Astrocyte (in vitro differentiated cells and primary cell): ENCODE measurements around the gene ABTB2. TPM values are rescaled to one million over a fixed set of nuclear protein-coding genes. Genes with fewer than 3 reads are reported as not detected.

ENCODE experiments used
- DNase-seq: peaks from one replicate; pipeline ENCODE4 v3.0.0-alpha.2; 2010; ENCODE audit warnings: low read depth
- FAIRE-seq: peaks from 2 replicates; lab custom pipeline; 2011; peaks lifted over from hg19 to GRCh38; lab: Jason Lieb, UNC
- H2AFZ ChIP-seq: 2 replicates; pipeline ENCODE4 v1.6.0; 2012; ENCODE audit warnings: low read depth, low read length, inconsistent platforms
- H3K27ac ChIP-seq: 2 replicates; pipeline ENCODE4 v1.5.1; 2011; ENCODE audit warnings: low read depth, low read length, inconsistent platforms
- H3K27me3 ChIP-seq: 2 replicates; pipeline ENCODE4 v1.6.0; 2011; ENCODE audit warnings: low read length, inconsistent platforms; ENCODE audit not compliant: insufficient read depth
- H3K36me3 ChIP-seq: 2 replicates; pipeline ENCODE4 v1.5.1; 2011; ENCODE audit warnings: low read length, inconsistent platforms; ENCODE audit not compliant: insufficient read depth
- H3K4me1 ChIP-seq: 2 replicates; pipeline ENCODE4 v1.5.1; 2011; ENCODE audit warnings: low read length, inconsistent platforms; ENCODE audit not compliant: insufficient read depth
- H3K4me2 ChIP-seq: 2 replicates; pipeline ENCODE4 v1.6.0; 2012; ENCODE audit warnings: low read length, inconsistent platforms
- H3K4me3 ChIP-seq: 2 replicates; pipeline ENCODE4 v1.5.1; 2011; ENCODE audit warnings: low read depth, mild to moderate bottlenecking, low read length, inconsistent platforms; ENCODE audit not compliant: insufficient read depth
- H3K79me2 ChIP-seq: 2 replicates; pipeline ENCODE4 v1.6.0; 2012; ENCODE audit warnings: mild to moderate bottlenecking, low read length, inconsistent platforms; ENCODE audit not compliant: insufficient read depth
- H3K9ac ChIP-seq: 2 replicates; pipeline ENCODE4 v1.6.0; 2012; ENCODE audit warnings: mild to moderate bottlenecking, low read length, inconsistent platforms
- H3K9me3 ChIP-seq: 2 replicates; pipeline ENCODE4 v1.5.1; 2012; ENCODE audit warnings: low read depth, mild to moderate bottlenecking, low read length, inconsistent platforms; ENCODE audit not compliant: insufficient read depth
- H4K20me1 ChIP-seq: 2 replicates; pipeline ENCODE4 v1.6.0; 2012; ENCODE audit warnings: low read length, inconsistent platforms; ENCODE audit not compliant: insufficient read depth
- H3K27ac Mint-ChIP-seq: one replicate; pipeline ENCODE4 v1.8.0; 2021; ENCODE audit warnings: mild to moderate bottlenecking, mixed read lengths; ENCODE audit not compliant: unreplicated experiment
- H3K27me3 Mint-ChIP-seq: one replicate; pipeline ENCODE4 v1.8.0; 2021; ENCODE audit warnings: low read depth, mixed read lengths; ENCODE audit not compliant: unreplicated experiment
- H3K36me3 Mint-ChIP-seq: one replicate; pipeline ENCODE4 v1.8.0; 2021; ENCODE audit warnings: low read depth, mixed read lengths; ENCODE audit not compliant: unreplicated experiment
- H3K4me1 Mint-ChIP-seq: one replicate; pipeline ENCODE4 v1.8.0; 2021; ENCODE audit warnings: low read depth, mixed read lengths; ENCODE audit not compliant: unreplicated experiment
- H3K4me3 Mint-ChIP-seq: one replicate; pipeline ENCODE4 v1.8.0; 2021; ENCODE audit warnings: mild to moderate bottlenecking, moderate library complexity, mixed read lengths; ENCODE audit not compliant: unreplicated experiment
- H3K9me3 Mint-ChIP-seq: one replicate; pipeline ENCODE4 v1.8.0; 2021; ENCODE audit warnings: mild to moderate bottlenecking, mixed read lengths; ENCODE audit not compliant: unreplicated experiment
- EZH2 ChIP-seq: IDR thresholded peaks from 2 replicates; pipeline ENCODE4 v1.6.1; 2012; ENCODE audit warnings: mild to moderate bottlenecking, low read length, inconsistent platforms; ENCODE audit not compliant: insufficient read depth
- total RNA-seq: library from RNA; stranded (reverse); gene quantifications from 2 replicates; pipeline ENCODE4 v1.2.1, GENCODE V29; 2021
- TF ChIP-seq, protein P1 (sequence below): IDR thresholded peaks from 2 replicates; pipeline ENCODE4 v1.5.1; 2011; ENCODE audit warnings: low read depth, mild to moderate bottlenecking, inconsistent platforms, low read length, moderate library complexity; ENCODE audit not compliant: insufficient read depth

The ABTB2 gene
- total RNA-seq, 1 donor from 2014 or later, result 14.1 TPM

DNA sequence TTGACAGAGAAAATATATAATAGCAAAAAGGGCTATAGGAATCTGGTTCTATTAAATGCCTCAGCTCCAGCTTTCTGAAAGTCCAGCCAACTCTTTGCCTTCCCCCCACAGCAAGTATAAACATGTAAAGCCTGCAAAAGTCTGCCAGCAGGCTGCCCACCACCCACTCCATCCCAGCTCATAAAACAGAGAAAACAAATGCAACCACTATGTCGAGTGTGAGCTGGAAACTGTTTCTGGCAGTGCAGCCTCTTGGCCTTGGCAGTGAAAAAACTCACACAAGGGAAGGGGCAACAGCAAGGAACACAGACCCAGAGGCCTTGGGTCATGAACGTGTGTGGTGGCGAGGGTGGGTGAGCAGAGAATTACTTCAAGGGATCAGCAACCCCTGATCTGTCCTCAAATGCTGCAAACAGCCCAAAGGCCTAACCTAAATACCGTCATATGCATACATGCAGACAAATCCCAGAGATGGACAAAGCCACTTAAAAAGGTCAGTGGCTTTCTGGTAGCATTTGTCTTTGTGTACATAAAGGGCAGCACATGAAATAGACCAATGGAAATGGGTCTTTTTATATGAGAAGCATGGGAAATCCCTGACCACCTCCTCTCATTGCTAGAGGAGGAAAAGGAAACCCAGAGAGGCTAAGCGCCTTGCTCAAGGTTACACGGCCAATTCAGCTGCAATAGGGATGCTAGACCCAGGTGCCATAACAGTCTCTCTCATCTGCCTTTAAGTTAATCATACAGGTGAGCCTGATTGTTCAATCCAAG is 177.6 kb downstream of the ABTB2 start:
- Histone ChIP-seq H3K36me3 (no peaks in the 10 kb centered on the region), H3K4me3 (no peak overlapping the region), H3K4me1 (no peaks in the 10 kb centered on the region), H3K9me3 (no peaks in the 10 kb centered on the region), H4K20me1 (peaks cover 16% of the 10 kb centered on the region), H3K27ac (no peak overlapping the region), H3K4me2 (no peak overlapping the region), H3K79me2 (no peaks in the 10 kb centered on the region), H3K27me3 (no peaks in the 10 kb centered on the region), H3K9ac (no peak overlapping the region), H2AFZ (no peak overlapping the region)
- Mint-ChIP-seq H3K9me3 (no peaks in the 10 kb centered on the region), H3K4me1 (peaks cover 12% of the 10 kb centered on the region), H3K36me3 (peaks cover 2% of the 10 kb centered on the region), H3K4me3 (no peak overlapping the region), H3K27ac (no peak overlapping the region), H3K27me3 (no peaks in the 10 kb centered on the region)
- DNase-seq (no peak), FAIRE-seq (no peak)
- TF ChIP-seq, protein P1, sequence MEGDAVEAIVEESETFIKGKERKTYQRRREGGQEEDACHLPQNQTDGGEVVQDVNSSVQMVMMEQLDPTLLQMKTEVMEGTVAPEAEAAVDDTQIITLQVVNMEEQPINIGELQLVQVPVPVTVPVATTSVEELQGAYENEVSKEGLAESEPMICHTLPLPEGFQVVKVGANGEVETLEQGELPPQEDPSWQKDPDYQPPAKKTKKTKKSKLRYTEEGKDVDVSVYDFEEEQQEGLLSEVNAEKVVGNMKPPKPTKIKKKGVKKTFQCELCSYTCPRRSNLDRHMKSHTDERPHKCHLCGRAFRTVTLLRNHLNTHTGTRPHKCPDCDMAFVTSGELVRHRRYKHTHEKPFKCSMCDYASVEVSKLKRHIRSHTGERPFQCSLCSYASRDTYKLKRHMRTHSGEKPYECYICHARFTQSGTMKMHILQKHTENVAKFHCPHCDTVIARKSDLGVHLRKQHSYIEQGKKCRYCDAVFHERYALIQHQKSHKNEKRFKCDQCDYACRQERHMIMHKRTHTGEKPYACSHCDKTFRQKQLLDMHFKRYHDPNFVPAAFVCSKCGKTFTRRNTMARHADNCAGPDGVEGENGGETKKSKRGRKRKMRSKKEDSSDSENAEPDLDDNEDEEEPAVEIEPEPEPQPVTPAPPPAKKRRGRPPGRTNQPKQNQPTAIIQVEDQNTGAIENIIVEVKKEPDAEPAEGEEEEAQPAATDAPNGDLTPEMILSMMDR, result no peak
- TF ChIP-seq EZH2, result no peak

DNA sequence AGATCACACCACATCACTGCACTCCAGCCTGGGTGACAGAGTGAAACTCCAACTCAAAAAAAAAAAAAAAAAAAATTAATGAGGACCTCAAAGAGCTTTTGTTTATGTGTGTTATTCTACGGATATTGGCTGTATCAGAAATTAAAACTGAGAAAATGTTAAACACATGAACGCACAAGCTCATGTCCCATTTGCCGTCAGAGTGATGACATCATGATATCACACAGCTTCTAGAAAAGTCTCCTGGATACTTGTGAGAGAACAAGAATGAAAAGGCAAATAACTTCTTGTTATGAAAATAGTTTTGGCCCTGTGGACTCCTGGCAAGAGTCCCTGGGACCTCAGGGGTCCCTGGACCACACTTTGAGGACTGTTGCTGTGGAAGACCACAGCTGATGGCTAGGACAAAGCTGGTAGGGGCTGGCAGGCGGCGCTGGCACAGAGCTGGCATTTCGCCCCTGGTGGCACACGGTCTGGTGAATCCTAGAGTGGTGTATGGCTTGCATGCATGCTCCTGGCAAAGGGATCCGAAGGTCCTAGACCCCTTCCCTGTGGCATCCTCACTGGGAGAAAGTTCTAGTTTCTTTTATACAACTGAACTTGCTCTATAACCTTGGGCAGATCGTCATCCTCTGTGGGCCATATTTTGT is 178.7 kb downstream of the ABTB2 start:
- Mint-ChIP-seq H3K27me3 (no peaks in the 10 kb centered on the region), H3K4me1 (peaks cover 12% of the 10 kb centered on the region), H3K36me3 (peaks cover 2% of the 10 kb centered on the region), H3K27ac (no peak overlapping the region), H3K9me3 (no peaks in the 10 kb centered on the region), H3K4me3 (no peak overlapping the region)
- no peaks in the 10 kb centered on the region for H3K9me3 ChIP-seq
- no peak overlapping the region for H3K4me3 ChIP-seq
- no peak overlapping the region for H3K9ac ChIP-seq
- H2AFZ ChIP-seq, result no peak overlapping the region
- peaks cover 4% of the 10 kb centered on the region for H3K4me1 ChIP-seq
- H3K36me3 ChIP-seq, result no peaks in the 10 kb centered on the region
- peaks cover 22% of the 10 kb centered on the region for H4K20me1 ChIP-seq
- H3K79me2 ChIP-seq, result no peaks in the 10 kb centered on the region
- DNase-seq (no peak), FAIRE-seq (no peak)
- no peak for TF ChIP-seq EZH2
- TF ChIP-seq, protein P1, result no peak
- H3K4me2 ChIP-seq, result no peak overlapping the region
- H3K27ac ChIP-seq, result no peak overlapping the region
- H3K27me3 ChIP-seq, result no peaks in the 10 kb centered on the region
